SHP77 treated with DMSO at 0.1 percent for 48 hours (cell line): Measurements from ENCODE around the gene ZNF860.
"Not testable (repeated sequence)": the region's sequence is repeated elsewhere in the genome, so short reads cannot be mapped to it uniquely, and the experiment has no call there.

Source experiments
- DNase-seq: peaks from one replicate; lab custom pipeline; 2025; lab: John Stamatoyannopoulos, UW

ZNF860 gene

GRCh38 chr3:31997500-31997899 is 15.9 kb downstream of the ZNF860 start:
- DNase-seq = no peak

DNA sequence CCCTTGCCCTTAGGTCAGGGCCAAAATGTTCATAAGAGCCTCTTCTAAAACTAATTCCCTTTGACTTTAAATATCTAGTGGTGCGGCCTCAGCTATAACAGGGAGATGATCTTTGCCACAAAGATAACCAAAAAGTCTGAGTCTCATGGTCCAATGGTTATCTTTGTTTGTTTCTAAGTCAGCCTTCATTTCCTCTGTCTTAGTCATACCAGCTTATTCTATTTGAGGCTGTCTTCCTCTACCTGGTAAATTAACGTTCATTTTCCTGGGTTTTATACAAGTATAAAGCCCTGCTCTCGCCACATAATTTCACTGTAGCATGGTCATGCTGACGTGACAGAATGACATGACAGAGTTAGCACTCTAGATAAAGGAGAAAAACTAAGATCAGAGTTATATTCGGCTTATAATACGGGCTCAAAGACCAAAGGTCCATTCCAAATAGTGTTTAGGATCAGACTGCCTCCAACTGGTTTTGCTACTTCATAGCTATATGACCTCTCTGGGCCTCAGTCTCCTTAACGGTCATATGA is 18.4 kb downstream of the ZNF860 start:
- no peak for DNase-seq

GRCh38 chr3:32000877-32001276 is 19.3 kb downstream of the ZNF860 start:
- DNase-seq = no peak

GRCh38 chr3:32002561-32003368 is 21.2 kb downstream of the ZNF860 start:
- DNase-seq = no peak

DNA sequence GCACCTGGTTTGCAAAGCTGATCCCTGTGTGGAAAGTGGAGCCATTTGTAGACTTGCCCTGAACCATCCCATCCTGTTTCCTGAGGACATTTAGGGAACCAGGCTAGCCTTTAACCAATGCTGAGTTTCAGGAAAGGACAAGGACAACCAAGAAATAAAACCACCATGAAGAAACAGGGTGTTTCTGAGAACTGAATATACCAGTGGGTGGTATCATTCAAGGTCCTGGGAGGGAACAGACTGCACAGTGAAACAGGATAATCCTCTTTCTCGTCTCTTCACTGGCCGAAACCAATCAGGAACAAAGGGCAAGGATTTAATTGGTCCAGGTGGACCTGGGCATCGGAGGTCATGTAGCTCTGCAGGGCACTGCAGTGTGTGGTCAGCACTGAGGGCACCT is 21.8 kb downstream of the ZNF860 start:
- no peak for DNase-seq

DNA sequence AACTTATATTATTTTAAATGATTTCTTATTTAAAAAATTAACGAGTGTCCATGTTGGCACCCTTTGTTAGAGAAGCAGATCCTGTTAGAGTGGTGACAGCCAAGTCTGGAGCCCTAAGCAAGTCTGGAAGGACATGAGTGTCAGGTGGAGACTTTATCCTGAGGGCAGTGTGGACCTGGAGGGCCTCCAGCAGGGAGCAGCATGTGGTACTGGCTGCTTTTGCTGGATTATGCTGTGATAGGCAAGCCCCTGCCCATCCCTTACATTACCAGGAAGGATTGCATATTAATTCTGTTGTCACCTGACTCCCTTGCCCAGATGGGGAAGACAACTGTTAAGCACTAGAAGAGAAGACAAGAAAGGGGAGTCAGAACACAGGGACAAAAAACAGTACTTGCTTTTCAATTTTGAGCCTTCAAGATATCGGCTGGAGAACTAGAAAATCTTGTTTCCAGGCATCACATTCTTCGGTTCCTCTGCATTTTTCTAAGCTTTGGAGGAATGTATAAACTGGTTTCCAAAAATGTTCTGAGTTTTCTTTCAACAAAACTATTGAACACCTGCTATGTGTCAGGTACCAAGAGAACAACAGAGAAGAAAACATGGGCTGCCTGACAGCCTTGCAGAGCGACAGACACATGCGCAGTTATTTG is 22.7 kb downstream of the ZNF860 start:
- DNase-seq = no peak

DNA sequence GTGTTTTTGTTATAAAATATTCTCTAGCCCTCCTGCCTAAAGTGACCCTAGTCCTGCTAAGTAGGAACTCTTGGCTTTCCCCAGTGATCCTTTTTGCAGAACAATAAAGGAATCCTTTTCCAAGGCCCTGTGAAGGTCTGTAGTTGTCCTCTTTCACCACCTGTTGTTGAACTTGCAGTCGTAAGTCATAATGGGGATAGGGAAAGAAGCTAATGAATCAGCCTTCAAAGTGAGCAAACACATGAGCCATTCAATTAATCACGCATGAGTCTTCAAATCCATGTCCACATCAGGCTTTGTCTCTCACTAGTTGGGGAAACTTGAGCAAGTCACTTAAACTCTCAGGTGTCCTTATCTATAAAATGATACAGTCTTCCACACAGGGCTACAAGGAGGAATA is 27.6 kb downstream of the ZNF860 start:
- no peak for DNase-seq

- DNase-seq = no peak
These were observed 28.4 kb downstream of the ZNF860 start for GRCh38 chr3:32009957-32010356.

DNA sequence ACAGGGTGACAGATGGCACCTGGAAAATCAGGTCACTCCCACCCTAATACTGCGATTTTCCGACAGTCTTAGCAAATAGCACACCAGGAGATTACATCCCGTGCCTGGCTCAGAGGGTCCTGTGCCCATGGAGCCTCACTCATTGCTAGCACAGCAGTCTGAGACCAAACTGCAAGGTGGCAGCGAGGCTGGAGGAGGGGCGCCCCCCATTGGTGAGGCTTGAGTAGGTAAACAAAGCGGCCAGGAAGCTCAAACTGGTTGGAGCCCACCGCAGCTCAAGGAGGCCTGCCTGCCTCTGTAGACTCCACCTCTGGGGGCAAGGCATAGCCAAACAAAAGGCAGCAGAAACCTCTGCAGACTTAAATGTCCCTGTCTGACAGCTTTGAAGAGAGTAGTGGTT is 29.1 kb downstream of the ZNF860 start:
- DNase-seq = not testable (repeated sequence)

DNA sequence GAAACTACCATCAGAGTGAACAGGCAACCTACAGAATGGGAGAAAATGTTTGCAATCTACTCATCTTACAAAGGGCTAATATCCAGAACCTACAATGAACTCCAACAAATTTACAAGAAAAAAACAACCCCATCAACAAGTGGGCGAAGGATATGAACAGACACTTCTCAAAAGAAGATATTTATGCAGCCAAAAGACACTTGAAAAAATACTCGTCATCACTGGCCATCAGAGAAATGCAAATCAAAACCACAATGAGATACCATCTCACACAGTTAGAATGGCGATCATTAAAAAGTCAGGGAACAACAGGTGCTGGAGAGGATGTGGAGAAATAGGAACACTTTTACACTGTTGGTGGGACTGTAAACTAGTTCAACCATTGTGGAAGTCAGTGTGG is 34.1 kb downstream of the ZNF860 start:
- not testable (repeated sequence) for DNase-seq

- no peak for DNase-seq
These were observed 35.7 kb downstream of the ZNF860 start for GRCh38 chr3:32017286-32017685.

DNA sequence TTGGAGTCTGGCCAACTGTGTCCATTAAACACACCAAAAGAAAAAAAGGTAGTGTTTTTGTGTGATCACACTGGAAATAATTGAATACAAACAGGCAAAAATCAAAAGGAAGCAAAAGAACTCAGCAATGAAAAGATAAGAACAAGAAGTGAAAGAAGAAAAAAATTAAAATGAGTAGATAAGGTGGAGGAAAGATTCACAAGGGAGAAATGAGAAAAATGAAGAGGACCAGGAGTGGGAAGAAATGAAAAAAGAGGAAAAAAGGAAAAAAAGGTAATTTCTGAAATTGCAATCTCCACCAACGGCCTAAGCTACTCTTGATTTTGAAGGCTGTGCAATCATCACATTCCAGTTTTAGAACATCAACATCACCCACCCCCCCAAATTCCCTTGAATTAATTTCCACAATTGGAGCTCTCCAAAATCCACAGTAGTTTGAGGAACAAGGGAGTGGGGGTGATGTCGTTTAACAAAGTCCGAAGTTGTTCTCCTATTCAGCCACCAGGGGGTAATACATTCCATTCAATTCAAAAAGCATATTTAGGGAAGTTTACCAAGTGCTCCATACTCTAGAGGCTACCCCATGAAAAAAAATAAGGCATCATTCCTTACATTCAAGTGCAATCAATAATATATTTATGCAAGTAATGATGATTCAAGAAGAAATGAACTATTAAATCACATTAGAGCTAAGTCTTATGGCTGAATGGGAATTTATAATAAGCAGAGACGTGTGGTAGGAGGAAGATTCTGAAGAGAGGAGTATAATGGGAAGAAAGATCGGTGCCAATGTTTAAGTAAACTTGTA is 37.4 kb downstream of the ZNF860 start:
- DNase-seq = no peak

- DNase-seq = no peak
These were observed 39.6 kb downstream of the ZNF860 start for GRCh38 chr3:32021155-32021554.

DNA sequence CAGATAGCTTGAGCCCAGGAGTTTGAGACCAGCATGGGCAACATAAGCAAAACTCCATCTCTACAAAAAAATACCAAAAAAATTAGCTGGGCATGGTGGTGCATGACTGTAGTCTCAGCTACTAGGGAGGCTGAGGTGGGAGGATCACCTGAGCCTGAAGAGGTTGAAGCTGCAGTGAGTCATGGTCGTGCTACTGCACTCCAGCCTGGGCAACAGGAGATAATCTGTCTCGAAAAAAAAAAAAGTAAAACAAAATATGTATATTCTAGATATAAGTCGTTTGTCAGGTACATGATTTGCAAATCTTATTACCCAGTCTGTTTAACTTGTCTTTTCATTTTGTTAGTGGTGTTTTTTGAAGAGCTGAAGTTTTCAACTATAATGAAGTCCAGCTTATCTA is 40.2 kb downstream of the ZNF860 start:
- no peak for DNase-seq

DNA sequence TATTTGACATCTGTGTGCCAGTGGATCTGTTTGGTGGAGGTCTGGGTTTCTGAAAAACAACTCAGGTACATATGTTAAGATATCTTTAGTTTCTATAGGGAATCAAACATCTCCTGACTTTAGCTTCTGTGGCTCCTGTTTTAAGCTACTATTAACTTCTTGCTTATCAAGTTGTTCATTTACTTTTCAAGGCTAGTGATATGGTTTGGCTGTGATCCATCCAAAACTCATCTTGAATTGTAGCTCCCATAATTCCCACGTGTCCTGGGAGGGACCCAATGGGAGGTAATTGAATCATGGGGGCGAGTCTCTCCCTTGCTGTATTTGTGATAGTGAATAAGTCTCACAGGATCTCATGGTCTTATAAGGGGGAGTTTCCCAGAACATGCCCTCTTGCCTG is 41.4 kb downstream of the ZNF860 start:
- no peak for DNase-seq

- no peak for DNase-seq
These were observed 45.0 kb downstream of the ZNF860 start for GRCh38 chr3:32026593-32026992.

- DNase-seq = no peak
These were observed 56.4 kb downstream of the ZNF860 start for GRCh38 chr3:32037932-32038267.

GRCh38 chr3:32041316-32041715 is 59.8 kb downstream of the ZNF860 start:
- DNase-seq = no peak
